Measurements from ENCODE around the gene MRAP2. TPM values are rescaled to one million over a fixed set of nuclear protein-coding genes. Genes with fewer than 3 reads are reported as not detected.
"Not testable (repeated sequence)": the region's sequence is repeated elsewhere in the genome, so short reads cannot be mapped to it uniquely, and the experiment has no call there.

MRAP2 gene
- total RNA-seq, 5 donors from 2014 or later (not counting 1 experiment from before 2014, with no cell fraction given), result not detected

DNA sequence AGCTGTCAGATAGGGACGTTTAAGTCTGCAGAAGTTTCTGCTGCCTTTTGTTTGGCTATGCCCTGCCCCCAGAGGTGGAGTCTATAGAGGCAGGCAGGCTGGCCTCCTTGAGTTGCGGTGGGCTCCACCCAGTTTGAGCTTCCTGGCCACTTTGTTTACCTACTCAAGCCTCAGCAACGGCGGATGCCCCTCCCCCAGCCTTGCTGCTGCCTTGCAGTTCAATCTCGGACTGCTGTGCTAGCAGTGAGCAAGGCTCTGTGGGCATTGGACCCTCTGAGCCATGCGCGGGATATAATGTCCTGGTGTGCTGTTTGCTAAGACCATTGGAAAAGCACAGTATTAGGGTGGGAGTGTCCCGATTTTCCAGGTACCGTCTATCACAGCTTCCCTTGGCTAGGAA is 99.8 kb downstream of the MRAP2 start:
- H3K27ac ChIP-seq (ENCODE audit: low read length); H3K27me3 ChIP-seq (replicated peaks in 1 of 2; ENCODE audit: control insufficient read depth in 2 of 2, extremely low read depth in 1 of 2, insufficient read depth in 2 of 2, low read length in 1 of 2); DNase-seq; ATAC-seq (replicated peaks in 1 of 4); CTCF ChIA-PET; H3K4me1 Mint-ChIP-seq; H3K9me3 ChIP-seq; H3K4me1 ChIP-seq (ENCODE audit: control insufficient read depth in 1 of 2, extremely low read depth in 1 of 2, insufficient read depth in 2 of 2, low read length in 2 of 2); H3K27ac Mint-ChIP-seq; H3K4me3 ChIP-seq (ENCODE audit: control insufficient read depth in 1 of 2, extremely low read depth in 1 of 2, low read length in 1 of 2); POLR2A ChIA-PET; H3K27me3 Mint-ChIP-seq; H3K4me3 Mint-ChIP-seq: not testable (repeated sequence)
- H3K36me3 Mint-ChIP-seq, result peaks cover 47% of the 10 kb centered on the region
- WGBS (ENCODE audit: insufficient coverage), result 97% methylated on average over 6 of the region's 9 CpGs
- H3K36me3 ChIP-seq (ENCODE audit: control insufficient read depth in 2 of 2, extremely low read depth in 1 of 2, insufficient read depth in 1 of 2, low read length in 1 of 2), result peaks cover 8 to 12% of the 10 kb centered on the region in 2 donors
- H3K9me3 Mint-ChIP-seq, result peaks cover 6 to 21% (median 18%) of the 10 kb centered on the region in 3 donors

DNA sequence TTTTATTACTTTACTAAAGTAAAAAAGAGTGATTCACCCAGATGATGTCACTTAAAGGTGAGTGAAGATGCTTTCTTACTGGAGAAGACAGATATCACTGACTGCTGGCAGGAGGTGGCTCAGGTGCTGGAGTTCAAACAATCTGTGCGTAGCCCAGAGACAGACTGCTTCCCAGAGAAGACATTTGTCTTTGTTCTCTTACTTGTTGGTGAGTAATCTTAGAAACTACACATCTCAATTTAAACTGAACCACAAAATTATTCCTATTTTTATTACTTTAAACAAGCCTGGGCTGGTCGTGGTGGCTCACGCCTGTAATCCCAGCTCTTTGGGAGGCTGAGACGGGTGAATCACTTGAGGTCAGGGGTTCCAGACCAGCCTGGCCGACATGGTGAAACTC is 101.7 kb downstream of the MRAP2 start:
- POLR2A ChIA-PET, result no interaction called here
- Histone ChIP-seq H3K27me3 (replicated peaks in 1 of 2; ENCODE audit: control insufficient read depth in 2 of 2, extremely low read depth in 1 of 2, insufficient read depth in 2 of 2, low read length in 1 of 2) (no peaks in the 10 kb centered on the region), H3K4me3 (ENCODE audit: control insufficient read depth in 1 of 2, extremely low read depth in 1 of 2, low read length in 1 of 2) (no peak overlapping the region), H3K36me3 (ENCODE audit: control insufficient read depth in 2 of 2, extremely low read depth in 1 of 2, insufficient read depth in 1 of 2, low read length in 1 of 2) (peaks cover 14% of the 10 kb centered on the region in 2 donors), H3K9me3 (no peaks in the 10 kb centered on the region), H3K27ac (ENCODE audit: low read length) (no peak overlapping the region), H3K4me1 (ENCODE audit: control insufficient read depth in 1 of 2, extremely low read depth in 1 of 2, insufficient read depth in 2 of 2, low read length in 2 of 2) (no peaks in the 10 kb centered on the region)
- 100% methylated on average over 4 of the region's 5 CpGs for WGBS (ENCODE audit: insufficient coverage)
- CTCF ChIA-PET, result no interaction called here
- Mint-ChIP-seq H3K27ac (no peak overlapping the region), H3K36me3 (peaks cover 58% of the 10 kb centered on the region), H3K9me3 (peaks cover 6 to 21% (median 18%) of the 10 kb centered on the region in 3 donors), H3K27me3 (no peaks in the 10 kb centered on the region), H3K4me1 (no peaks in the 10 kb centered on the region), H3K4me3 (no peak overlapping the region)
- DNase-seq, result no peak
- no peak for ATAC-seq (replicated peaks in 1 of 4)

DNA sequence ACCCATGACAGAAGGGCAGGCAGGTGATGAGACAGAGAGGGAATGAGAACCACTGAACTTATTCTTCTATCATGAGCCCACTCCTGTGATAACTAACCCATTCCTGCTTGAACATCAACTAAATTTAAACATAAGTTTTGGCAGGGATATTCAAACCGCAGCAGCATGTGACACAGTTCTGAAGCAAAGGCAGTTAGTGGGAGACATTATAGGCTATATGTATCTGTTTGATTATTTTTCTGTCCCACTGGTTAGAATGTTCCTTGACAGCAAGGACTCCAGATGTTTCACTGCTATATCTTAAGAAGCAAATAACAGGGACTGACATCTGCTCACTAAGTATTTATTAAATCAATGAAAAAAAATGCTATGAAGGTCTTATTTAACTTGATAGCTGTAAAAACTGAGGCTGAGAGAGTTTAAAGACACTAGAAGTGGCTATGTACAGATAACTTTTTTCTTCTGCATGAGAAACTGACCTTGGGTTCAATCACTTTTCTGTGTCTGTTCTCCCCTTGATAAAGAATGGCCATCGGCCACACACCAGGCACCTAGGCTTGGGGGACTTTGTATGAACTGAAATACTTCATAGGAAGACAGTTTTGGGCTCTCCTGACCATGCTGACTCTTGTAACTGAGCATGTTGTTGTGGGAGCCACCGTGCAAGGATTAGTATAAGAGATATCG is 102.9 kb downstream of the MRAP2 start:
- Mint-ChIP-seq H3K36me3 (peaks cover 66% of the 10 kb centered on the region), H3K27me3 (no peaks in the 10 kb centered on the region), H3K27ac (no peak overlapping the region), H3K4me3 (no peak overlapping the region), H3K9me3 (peaks cover 0 to 12% (median 11%) of the 10 kb centered on the region in 3 donors), H3K4me1 (no peaks in the 10 kb centered on the region)
- DNase-seq (no peak), ATAC-seq (replicated peaks in 1 of 4) (no peak)
- Histone ChIP-seq H3K27me3 (replicated peaks in 1 of 2; ENCODE audit: control insufficient read depth in 2 of 2, extremely low read depth in 1 of 2, insufficient read depth in 2 of 2, low read length in 1 of 2) (no peaks in the 10 kb centered on the region), H3K36me3 (ENCODE audit: control insufficient read depth in 2 of 2, extremely low read depth in 1 of 2, insufficient read depth in 1 of 2, low read length in 1 of 2) (peaks cover 14 to 21% of the 10 kb centered on the region in 2 donors), H3K27ac (ENCODE audit: low read length) (no peak overlapping the region), H3K4me3 (ENCODE audit: control insufficient read depth in 1 of 2, extremely low read depth in 1 of 2, low read length in 1 of 2) (no peak overlapping the region), H3K9me3 (no peaks in the 10 kb centered on the region), H3K4me1 (ENCODE audit: control insufficient read depth in 1 of 2, extremely low read depth in 1 of 2, insufficient read depth in 2 of 2, low read length in 2 of 2) (no peaks in the 10 kb centered on the region)
- WGBS (ENCODE audit: insufficient coverage), result 96% methylated on average over 3 of the region's 4 CpGs
- POLR2A ChIA-PET, result no interaction called here
- CTCF ChIA-PET, result no interaction called here

DNA sequence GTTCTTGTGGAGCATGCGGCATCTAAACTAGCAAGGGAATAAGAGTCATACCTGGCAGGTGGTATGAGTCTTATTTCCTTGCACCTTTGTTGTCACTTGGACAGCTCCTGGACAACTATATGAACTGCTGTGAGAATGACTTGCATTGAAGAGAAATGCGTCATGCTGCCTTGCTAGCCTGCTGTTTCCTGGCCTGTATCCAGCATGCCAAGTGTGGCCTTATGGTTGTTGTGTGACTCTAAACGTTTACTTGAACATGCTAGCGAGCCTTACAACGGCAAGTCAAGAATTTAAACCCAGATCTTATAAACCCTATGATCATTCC is 103.4 kb downstream of the MRAP2 start:
- Mint-ChIP-seq H3K4me1 (no peaks in the 10 kb centered on the region), H3K36me3 (peaks cover 71% of the 10 kb centered on the region), H3K4me3 (no peak overlapping the region), H3K27me3 (no peaks in the 10 kb centered on the region), H3K27ac (no peak overlapping the region), H3K9me3 (peaks cover 0 to 9% (median 6%) of the 10 kb centered on the region in 3 donors)
- Histone ChIP-seq H3K27me3 (replicated peaks in 1 of 2; ENCODE audit: control insufficient read depth in 2 of 2, extremely low read depth in 1 of 2, insufficient read depth in 2 of 2, low read length in 1 of 2) (no peaks in the 10 kb centered on the region), H3K9me3 (no peaks in the 10 kb centered on the region), H3K4me1 (ENCODE audit: control insufficient read depth in 1 of 2, extremely low read depth in 1 of 2, insufficient read depth in 2 of 2, low read length in 2 of 2) (no peaks in the 10 kb centered on the region), H3K4me3 (ENCODE audit: control insufficient read depth in 1 of 2, extremely low read depth in 1 of 2, low read length in 1 of 2) (no peak overlapping the region), H3K36me3 (ENCODE audit: control insufficient read depth in 2 of 2, extremely low read depth in 1 of 2, insufficient read depth in 1 of 2, low read length in 1 of 2) (peaks cover 14 to 26% of the 10 kb centered on the region in 2 donors), H3K27ac (ENCODE audit: low read length) (no peak overlapping the region)
- ATAC-seq (replicated peaks in 1 of 4) (no peak), DNase-seq (no peak)
- 100% methylated on average over 2 of the region's 5 CpGs for WGBS (ENCODE audit: insufficient coverage)
- ChIA-PET POLR2A (no interaction called here), CTCF (no interaction called here)

DNA sequence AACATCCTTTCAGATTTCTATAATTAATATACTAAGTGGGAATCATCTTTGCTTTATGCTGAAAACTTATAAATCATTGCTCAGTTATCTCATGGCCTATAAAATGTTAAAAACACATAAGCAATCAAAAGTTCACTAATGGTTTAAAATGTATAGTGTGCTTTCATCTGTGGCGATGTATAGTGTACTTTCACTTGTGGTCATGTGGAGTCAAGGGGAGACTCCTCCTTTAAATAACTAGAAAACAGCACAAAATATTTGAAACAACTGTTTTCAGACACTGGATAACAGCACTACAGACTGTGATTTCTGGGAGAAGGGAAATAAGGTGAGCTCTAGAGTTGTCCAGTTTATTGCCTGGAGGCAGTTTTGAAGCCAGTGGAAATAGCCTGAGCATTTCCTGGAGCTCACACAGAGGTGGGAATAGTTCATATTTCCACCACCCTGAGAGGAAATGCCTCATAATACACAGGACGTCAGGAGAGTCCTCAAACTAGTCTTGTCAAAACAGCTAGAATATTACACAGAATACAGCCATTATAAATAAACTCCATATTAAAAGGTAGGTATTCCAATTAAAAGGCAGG is 104.5 kb downstream of the MRAP2 start:
- H3K27me3 Mint-ChIP-seq, result no peaks in the 10 kb centered on the region
- no peak overlapping the region for H3K4me3 Mint-ChIP-seq
- no peaks in the 10 kb centered on the region for H3K4me1 ChIP-seq (ENCODE audit: control insufficient read depth in 1 of 2, extremely low read depth in 1 of 2, insufficient read depth in 2 of 2, low read length in 2 of 2)
- no peaks in the 10 kb centered on the region for H3K9me3 ChIP-seq
- no peak overlapping the region for H3K27ac ChIP-seq (ENCODE audit: low read length)
- no peak overlapping the region for H3K27ac Mint-ChIP-seq
- no CpG with 5 or more reads among the region's 2 CpGs for WGBS (ENCODE audit: insufficient coverage)
- DNase-seq (no peak), ATAC-seq (replicated peaks in 1 of 4) (no peak)
- CTCF ChIA-PET, result interaction anchor here in 1 of 2 donors (0.6 kb wide), 1 partner anchor 1007 kb away, joined by 3 read pairs; no protein-coding TSS in a partner anchor
- peaks cover 14 to 26% of the 10 kb centered on the region in 2 donors for H3K36me3 ChIP-seq (ENCODE audit: control insufficient read depth in 2 of 2, extremely low read depth in 1 of 2, insufficient read depth in 1 of 2, low read length in 1 of 2)
- H3K36me3 Mint-ChIP-seq, result peaks cover 69% of the 10 kb centered on the region
- no peaks in the 10 kb centered on the region for H3K27me3 ChIP-seq (replicated peaks in 1 of 2; ENCODE audit: control insufficient read depth in 2 of 2, extremely low read depth in 1 of 2, insufficient read depth in 2 of 2, low read length in 1 of 2)
- no peak overlapping the region for H3K4me3 ChIP-seq (ENCODE audit: control insufficient read depth in 1 of 2, extremely low read depth in 1 of 2, low read length in 1 of 2)
- no peaks in the 10 kb centered on the region for H3K9me3 Mint-ChIP-seq
- H3K4me1 Mint-ChIP-seq, result no peaks in the 10 kb centered on the region
- POLR2A ChIA-PET, result no interaction called here

DNA sequence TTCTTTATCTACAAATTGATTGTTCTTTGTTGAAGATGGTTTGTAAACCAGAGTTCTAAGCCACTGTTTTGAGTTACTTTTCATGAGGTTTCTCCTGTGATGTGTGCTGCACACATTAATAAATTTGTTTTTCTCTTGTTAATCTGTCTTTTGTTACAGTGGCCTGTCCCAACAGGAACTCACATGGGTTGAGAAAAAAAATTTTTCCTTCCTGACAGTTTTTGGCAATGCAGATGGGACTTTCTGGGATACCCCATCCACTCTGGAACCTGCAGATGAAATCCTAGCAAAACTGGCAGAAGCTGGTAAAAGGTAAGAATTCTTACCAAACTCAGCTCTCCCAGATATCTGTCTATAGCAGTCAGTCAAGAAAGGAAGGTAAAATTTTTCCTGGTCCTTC is 105.7 kb downstream of the MRAP2 start:
- CTCF ChIA-PET, result no interaction called here
- Histone ChIP-seq H3K4me1 (ENCODE audit: control insufficient read depth in 1 of 2, extremely low read depth in 1 of 2, insufficient read depth in 2 of 2, low read length in 2 of 2) (no peaks in the 10 kb centered on the region), H3K36me3 (ENCODE audit: control insufficient read depth in 2 of 2, extremely low read depth in 1 of 2, insufficient read depth in 1 of 2, low read length in 1 of 2) (peaks cover 10 to 20% of the 10 kb centered on the region in 2 donors), H3K4me3 (ENCODE audit: control insufficient read depth in 1 of 2, extremely low read depth in 1 of 2, low read length in 1 of 2) (no peak overlapping the region), H3K9me3 (no peaks in the 10 kb centered on the region), H3K27ac (ENCODE audit: low read length) (no peak overlapping the region), H3K27me3 (replicated peaks in 1 of 2; ENCODE audit: control insufficient read depth in 2 of 2, extremely low read depth in 1 of 2, insufficient read depth in 2 of 2, low read length in 1 of 2) (no peaks in the 10 kb centered on the region)
- Mint-ChIP-seq H3K27me3 (no peaks in the 10 kb centered on the region), H3K36me3 (peaks cover 74% of the 10 kb centered on the region), H3K4me3 (no peak overlapping the region), H3K9me3 (no peaks in the 10 kb centered on the region), H3K27ac (no peak overlapping the region), H3K4me1 (no peaks in the 10 kb centered on the region)
- ATAC-seq (replicated peaks in 1 of 4), result no peak
- POLR2A ChIA-PET, result no interaction called here
- DNase-seq, result no peak
